Fibroblast of peridontal ligament (primary cell): ENCODE results near the gene MAVS.
A peak's percentile ranks its signal among the peaks of the same experiment; 100 is the strongest.

Experiments used
- DNase-seq: peaks from one replicate; pipeline ENCODE4 v3.0.0-alpha.2; 2010; ENCODE audit errors: extremely low read depth

The MAVS gene

GRCh38 chr20:3846740-3847428 is at the start of gene MAVS:
Gene MAVS, plus strand, starts transcription at chr20:3846834. Its CDS starts 7,791 bp downstream, at chr20:3854625.
- DNase-seq = peak; percentile 64

DNA sequence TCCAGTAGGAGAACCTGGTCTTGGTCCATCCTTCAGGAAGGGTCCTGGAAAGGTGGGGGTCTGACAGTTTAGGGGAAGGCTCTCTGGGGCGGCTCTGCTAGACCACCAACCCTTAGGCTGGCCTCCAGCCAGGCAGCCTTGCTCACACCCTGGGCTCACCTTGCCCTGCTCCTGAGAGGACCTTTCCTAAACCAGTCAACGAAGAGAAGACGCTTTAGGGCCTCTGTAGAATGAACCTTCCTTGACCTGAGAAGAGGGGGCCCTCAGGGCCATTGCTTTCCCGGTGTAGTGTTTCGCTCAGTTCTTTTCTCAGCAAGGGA is 49.4 kb upstream of the MAVS start:
- DNase-seq = no peak

DNA sequence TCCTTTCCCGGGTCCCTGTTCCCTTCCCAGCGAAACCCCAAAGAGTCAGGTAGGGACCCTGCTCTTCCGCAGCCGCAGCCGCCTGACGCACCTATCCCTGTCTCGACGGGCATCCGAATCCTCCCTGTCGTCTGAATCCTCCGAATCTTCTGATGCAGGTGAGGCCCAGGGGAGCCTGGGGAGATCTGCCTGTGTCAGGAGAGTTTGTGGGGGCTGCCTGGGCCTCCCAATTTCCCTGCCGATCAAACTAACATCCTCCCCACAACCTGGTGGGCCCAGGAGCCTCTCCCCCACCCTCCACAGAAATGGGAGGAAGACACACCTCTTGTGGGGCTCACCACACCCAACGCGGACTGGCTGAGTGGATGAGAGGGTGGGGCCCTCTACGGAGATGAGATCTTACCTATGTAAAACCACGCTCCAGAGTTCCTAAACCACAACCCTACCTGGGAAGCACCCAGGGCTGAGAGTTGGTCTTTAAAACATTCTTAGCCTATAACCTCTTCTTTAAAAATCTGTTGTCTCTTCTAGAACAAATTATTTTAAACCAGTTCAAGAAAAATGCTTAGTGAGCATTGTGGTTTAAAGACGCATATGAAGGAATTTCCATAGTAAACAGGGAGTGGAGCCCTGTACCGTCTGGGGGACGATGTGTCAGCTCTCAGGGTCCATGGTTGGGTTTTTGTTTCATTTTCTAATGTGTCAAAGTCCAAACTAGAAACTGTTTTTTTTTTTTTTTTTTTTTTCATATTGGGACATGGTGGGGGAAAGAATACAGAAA is 48.9 kb upstream of the MAVS start:
- DNase-seq = peak; percentile 46

- DNase-seq = no peak
Measured at GRCh38 chr20:3798373-3798768, 48.3 kb upstream of the MAVS start.

GRCh38 chr20:3798908-3799248 is 47.8 kb upstream of the MAVS start:
- no peak for DNase-seq

DNA sequence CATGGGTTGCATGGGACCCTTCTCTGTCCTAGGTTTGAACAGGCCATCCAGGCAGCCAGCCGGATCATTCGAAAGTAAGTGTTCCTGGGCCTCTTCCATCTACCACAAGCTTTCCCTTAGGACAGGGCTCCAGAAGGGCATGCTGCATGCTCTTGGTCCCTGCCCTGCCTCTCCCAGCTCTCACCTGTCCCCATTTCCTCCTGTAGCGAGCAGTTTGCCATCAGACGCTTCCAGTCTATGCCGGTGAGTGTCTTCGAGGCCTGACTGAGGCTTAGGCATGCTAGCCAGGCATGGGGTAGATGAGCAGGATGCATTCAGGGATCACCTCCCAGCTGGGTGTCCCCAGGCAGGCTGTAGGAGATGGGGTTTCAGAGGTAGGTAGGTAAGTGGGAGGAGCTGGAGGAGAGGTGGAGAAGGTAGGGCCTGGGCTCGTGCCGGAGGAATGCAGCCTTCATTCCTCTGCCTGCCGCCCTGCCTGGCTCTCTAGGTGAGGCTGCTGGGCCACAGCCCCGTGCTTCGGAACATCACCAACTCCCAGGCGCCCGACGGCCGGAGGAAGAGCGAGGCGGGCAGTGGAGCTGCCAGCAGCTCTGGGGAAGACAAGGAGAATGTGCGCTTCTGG is 46.3 kb upstream of the MAVS start:
- DNase-seq = no peak

GRCh38 chr20:3800878-3801260 is 45.8 kb upstream of the MAVS start:
- no peak for DNase-seq

- DNase-seq = no peak
Measured at GRCh38 chr20:3801299-3801698, 45.3 kb upstream of the MAVS start.

DNA sequence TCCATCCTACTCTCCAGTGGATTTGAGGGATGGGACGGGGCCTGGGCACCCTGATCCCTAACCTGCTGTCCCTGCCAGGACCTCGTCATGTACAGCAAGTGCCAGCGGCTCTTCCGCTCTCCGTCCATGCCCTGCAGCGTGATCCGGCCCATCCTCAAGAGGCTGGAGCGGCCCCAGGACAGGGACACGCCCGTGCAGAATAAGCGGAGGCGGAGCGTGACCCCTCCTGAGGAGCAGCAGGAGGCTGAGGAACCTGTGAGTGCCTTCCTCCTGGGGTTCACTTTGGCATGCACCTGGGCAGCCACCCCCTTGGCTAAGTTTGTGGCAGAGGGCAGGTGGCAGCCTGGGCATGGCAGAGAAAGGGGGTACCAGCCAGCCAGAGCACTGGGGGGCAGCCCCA is 44.8 kb upstream of the MAVS start:
- no peak for DNase-seq

DNA sequence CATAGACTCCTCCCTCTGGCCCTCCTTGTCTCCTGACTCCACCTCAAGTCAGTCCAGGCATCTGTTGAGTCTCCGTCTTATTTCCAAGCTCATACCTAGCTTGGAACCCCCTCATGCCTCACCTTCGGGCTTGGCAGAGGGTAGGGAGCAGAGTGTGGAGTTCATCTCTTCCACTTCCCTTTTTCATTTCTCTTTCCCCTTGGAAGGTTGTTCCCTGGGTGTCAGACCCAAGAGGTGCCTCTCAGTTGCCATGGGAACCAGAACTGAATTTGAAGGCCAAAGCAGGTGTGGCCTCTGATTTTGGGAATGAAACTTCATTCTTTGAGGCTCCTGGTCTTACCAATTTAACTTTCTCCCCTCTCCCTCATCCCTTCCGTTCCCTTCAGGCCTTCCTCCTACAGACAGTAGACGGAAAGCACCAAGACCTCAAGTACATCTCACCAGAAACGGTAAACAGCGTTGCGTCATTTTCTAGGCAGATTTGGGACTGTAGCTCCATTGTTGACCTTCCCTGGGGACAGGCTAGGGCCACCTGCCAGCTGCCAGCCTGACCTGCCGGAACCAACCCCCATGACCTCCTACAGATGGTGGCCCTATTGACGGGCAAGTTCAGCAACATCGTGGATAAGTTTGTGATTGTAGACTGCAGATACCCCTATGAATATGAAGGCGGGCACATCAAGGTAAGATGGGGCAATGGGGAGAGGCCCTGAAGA is 44.0 kb upstream of the MAVS start:
- DNase-seq = no peak

GRCh38 chr20:3803289-3803688 is 43.3 kb upstream of the MAVS start:
- DNase-seq = no peak

GRCh38 chr20:3803854-3804253 is 42.8 kb upstream of the MAVS start:
- DNase-seq = no peak

- no peak for DNase-seq
Measured at GRCh38 chr20:3804254-3804751, 42.3 kb upstream of the MAVS start.

DNA sequence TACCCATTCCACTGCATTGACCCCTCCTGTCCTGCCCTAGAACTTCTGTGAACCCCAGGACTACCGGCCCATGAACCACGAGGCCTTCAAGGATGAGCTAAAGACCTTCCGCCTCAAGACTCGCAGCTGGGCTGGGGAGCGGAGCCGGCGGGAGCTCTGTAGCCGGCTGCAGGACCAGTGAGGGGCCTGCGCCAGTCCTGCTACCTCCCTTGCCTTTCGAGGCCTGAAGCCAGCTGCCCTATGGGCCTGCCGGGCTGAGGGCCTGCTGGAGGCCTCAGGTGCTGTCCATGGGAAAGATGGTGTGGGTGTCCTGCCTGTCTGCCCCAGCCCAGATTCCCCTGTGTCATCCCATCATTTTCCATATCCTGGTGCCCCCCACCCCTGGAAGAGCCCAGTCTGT is 41.9 kb upstream of the MAVS start:
- DNase-seq = no peak

DNA sequence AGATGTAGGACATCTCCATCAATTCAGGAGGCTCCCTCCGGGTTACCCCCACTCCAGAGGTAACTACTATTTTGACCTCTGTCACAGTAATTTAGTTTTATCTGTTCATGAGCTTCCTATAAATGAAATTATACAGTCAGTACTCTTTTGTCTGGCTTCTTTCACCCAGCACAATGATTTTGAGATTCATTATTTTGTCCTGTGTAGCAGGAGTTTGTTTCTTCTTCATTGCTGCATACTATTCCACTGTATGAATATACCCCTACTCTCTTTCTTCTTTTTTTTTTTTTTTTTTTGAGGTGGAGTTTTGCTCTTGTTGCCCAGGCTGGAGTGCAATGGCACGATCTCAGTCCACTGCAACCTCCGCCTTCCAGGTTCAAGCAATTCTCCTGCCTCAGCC is 38.1 kb upstream of the MAVS start:
- no peak for DNase-seq

GRCh38 chr20:3811467-3812258 is 35.0 kb upstream of the MAVS start:
- DNase-seq = peak; percentile 99

GRCh38 chr20:3812259-3812681 is 34.4 kb upstream of the MAVS start:
- DNase-seq = no peak

GRCh38 chr20:3812975-3813847 is 33.4 kb upstream of the MAVS start:
- DNase-seq = no peak

- no peak for DNase-seq
Measured at GRCh38 chr20:3813848-3814581, 32.6 kb upstream of the MAVS start.

DNA sequence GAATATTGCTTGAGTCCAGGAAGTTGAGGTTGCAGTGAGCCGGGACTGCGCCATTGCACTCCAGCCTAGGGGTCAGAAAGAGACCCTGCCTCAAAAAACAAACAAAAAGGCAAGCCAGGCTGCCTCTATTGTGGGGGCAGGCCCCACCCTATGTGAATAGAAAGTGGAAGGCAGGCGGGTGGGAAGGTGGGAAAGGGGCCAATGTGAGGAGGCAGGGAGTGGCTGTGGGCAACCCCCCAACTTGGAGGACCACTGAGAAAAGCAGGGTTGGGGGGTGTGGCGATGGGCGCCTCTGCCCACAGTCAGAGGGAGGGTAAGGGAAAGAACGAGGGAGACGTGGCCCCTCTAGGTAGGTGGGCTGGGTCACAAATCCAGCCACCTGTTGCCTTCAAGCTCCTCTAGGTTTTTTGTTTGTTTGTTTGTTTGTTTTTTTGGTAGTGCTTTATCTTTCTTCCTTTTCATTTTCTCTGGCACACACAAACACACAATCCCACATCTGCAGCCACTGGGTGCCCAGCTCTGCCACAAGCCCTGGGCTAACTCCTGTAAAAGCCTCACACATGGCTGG is 31.6 kb upstream of the MAVS start:
- no peak for DNase-seq
